ENCODE data around the gene FBXW5.
A peak's percentile ranks its signal among the peaks of the same experiment; 100 is the strongest.

The FBXW5 gene

GRCh38 chr9:136944519-136945332 is at the start of gene FBXW5, which contains the start of gene C8G:
TSS of gene FBXW5 (minus strand) at chr9:136944738. CDS start at chr9:136944083, 655 bp downstream.
TSS of gene C8G (plus strand) at chr9:136945243. CDS start at chr9:136945321, 78 bp downstream.
- peak; percentile 90 for DNase-seq (ENCODE audit: low read depth)

GRCh38 chr9:136992819-136993369 is 48.4 kb upstream of the FBXW5 start:
- DNase-seq (ENCODE audit: low read depth) = no peak

GRCh38 chr9:136991993-136992818 is 47.7 kb upstream of the FBXW5 start, which contains the start of gene PAXX:
TSS of gene PAXX (plus strand) at chr9:136992422. CDS start at chr9:136992444, 22 bp downstream.
- DNase-seq (ENCODE audit: low read depth) = peak; percentile 88

- DNase-seq (ENCODE audit: low read depth) = no peak
Measured at GRCh38 chr9:136990242-136990911, 45.8 kb upstream of the FBXW5 start.

- DNase-seq (ENCODE audit: low read depth) = no peak
Measured at GRCh38 chr9:136988872-136989271, 44.3 kb upstream of the FBXW5 start.

- no peak for DNase-seq (ENCODE audit: low read depth)
Measured at GRCh38 chr9:136985853-136986252, 41.3 kb upstream of the FBXW5 start.

GRCh38 chr9:136985027-136985602 is 40.6 kb upstream of the FBXW5 start:
- no peak for DNase-seq (ENCODE audit: low read depth)

- no peak for DNase-seq (ENCODE audit: low read depth)
Measured at GRCh38 chr9:136984464-136985026, 40.0 kb upstream of the FBXW5 start.

- no peak for DNase-seq (ENCODE audit: low read depth)
Measured at GRCh38 chr9:136983656-136984314, 39.2 kb upstream of the FBXW5 start.

- no peak for DNase-seq (ENCODE audit: low read depth)
Measured at GRCh38 chr9:136983167-136983566, 38.6 kb upstream of the FBXW5 start.

GRCh38 chr9:136982232-136983051 is 37.9 kb upstream of the FBXW5 start, which contains the start of gene LCNL1:
TSS of gene LCNL1 (plus strand) at chr9:136982993. CDS start at chr9:136983587, 594 bp downstream.
- no peak for DNase-seq (ENCODE audit: low read depth)

GRCh38 chr9:136981588-136982231 is 37.2 kb upstream of the FBXW5 start:
- DNase-seq (ENCODE audit: low read depth) = no peak

- no peak for DNase-seq (ENCODE audit: low read depth)
Measured at GRCh38 chr9:136980669-136981478, 36.3 kb upstream of the FBXW5 start.

- no peak for DNase-seq (ENCODE audit: low read depth)
Measured at GRCh38 chr9:136979769-136980587, 35.4 kb upstream of the FBXW5 start.

GRCh38 chr9:136978865-136979544 is 34.5 kb upstream of the FBXW5 start:
- DNase-seq (ENCODE audit: low read depth) = no peak

GRCh38 chr9:136978073-136978864 is 33.7 kb upstream of the FBXW5 start:
- DNase-seq (ENCODE audit: low read depth) = peak; percentile 51

Measured in stimulated activated CD8-positive, alpha-beta memory T cell treated with anti-CD3 and anti-CD28 coated beads, Interleukin-12 subunit alpha, Interleukin-12 subunit beta, amount 100 ng/mL, for 1 hour (primary cell).